CD14-positive monocyte (primary cell): ENCODE measurements around the gene DHRS2. TPM values are rescaled to one million over a fixed set of nuclear protein-coding genes. Genes with fewer than 3 reads are reported as not detected.
A peak's percentile ranks its signal among the peaks of the same experiment; 100 is the strongest.

Experiments used
- DNase-seq, 3 donors: peaks; one replicate each; pipeline ENCODE4 v3.0.0-alpha.2; 2011 to 2022
- H2AFZ ChIP-seq: 2 replicates; pipeline ENCODE4 v1.6.0; 2012; ENCODE audit warnings: mild to moderate bottlenecking, low read depth, low read length, inconsistent platforms; ENCODE audit not compliant: insufficient read depth, poor library complexity, severe bottlenecking
- H3K27ac ChIP-seq, 2 donors: 1 replicate in 1 of 2; 2 replicates in 1 of 2; pipeline ENCODE4 v1.5.1; 2012 to 2013; ENCODE audit warnings: low read length in 2 of 2, control low read depth in 1 of 2, inconsistent platforms in 1 of 2, low read depth in 1 of 2, mild to moderate bottlenecking in 1 of 2
- H3K27me3 ChIP-seq, 2 donors: one replicate each; pipeline versions ENCODE4 v1.6.0 to v1.6.1; 2011 to 2013; ENCODE audit warnings: low read length in 2 of 2; ENCODE audit not compliant: control insufficient read depth in 2 of 2, insufficient read depth in 2 of 2
- H3K36me3 ChIP-seq, 2 donors: replicated peaks in 1 of 2; 1 replicate in 1 of 2; 2 replicates in 1 of 2; pipeline versions ENCODE4 v1.5.1 to v1.6.1; 2012 to 2013; ENCODE audit warnings: low read length in 2 of 2, control low read depth in 1 of 2, inconsistent platforms in 1 of 2, mild to moderate bottlenecking in 1 of 2; ENCODE audit not compliant: insufficient read depth in 2 of 2, control insufficient read depth in 1 of 2
- H3K4me1 ChIP-seq, 2 donors: 1 replicate in 1 of 2; 2 replicates in 1 of 2; pipeline versions ENCODE4 v1.5.1 to v1.6.1; 2012 to 2013; ENCODE audit warnings: low read length in 2 of 2, control low read depth in 1 of 2, inconsistent platforms in 1 of 2, mild to moderate bottlenecking in 1 of 2, moderate library complexity in 1 of 2; ENCODE audit not compliant: insufficient read depth in 2 of 2, control insufficient read depth in 1 of 2
- H3K4me2 ChIP-seq: replicated peaks from 2 replicates; pipeline ENCODE3; 2012; ENCODE audit warnings: low read length, moderate library complexity, mild to moderate bottlenecking; ENCODE audit not compliant: poor library complexity, severe bottlenecking; ENCODE audit errors: extremely low read depth
- H3K4me3 ChIP-seq, 3 experiments: fragments of 200-600 bp in 1 of 3; sonication (generic) in 1 of 3; replicated peaks in 1 of 3; 1 replicate in 2 of 3; 2 replicates in 1 of 3; pipeline ENCODE4 v1.5.1; 2011 to 2013; ENCODE audit warnings: low read length in 3 of 3, mild to moderate bottlenecking in 3 of 3, control low read depth in 2 of 3, low read depth in 2 of 3, inconsistent platforms in 1 of 3, moderate library complexity in 1 of 3
- H3K79me2 ChIP-seq: 2 replicates; pipeline ENCODE4 v1.6.0; 2012; ENCODE audit warnings: mild to moderate bottlenecking, control low read depth, inconsistent platforms, low read length, moderate library complexity; ENCODE audit not compliant: insufficient read depth
- H3K9ac ChIP-seq: 2 replicates; pipeline ENCODE4 v1.6.0; 2017; ENCODE audit warnings: low read length, mild to moderate bottlenecking; ENCODE audit not compliant: insufficient read depth, poor library complexity, severe bottlenecking
- H3K9me3 ChIP-seq, 2 donors: replicated peaks in 1 of 2; 1 replicate in 1 of 2; 2 replicates in 1 of 2; pipeline versions ENCODE4 v1.5.1 to v1.6.1; 2012 to 2013; ENCODE audit warnings: low read length in 2 of 2, control low read depth in 1 of 2; ENCODE audit not compliant: control insufficient read depth in 1 of 2, insufficient read depth in 1 of 2
- H4K20me1 ChIP-seq: 2 replicates; pipeline ENCODE4 v1.6.0; 2012; ENCODE audit warnings: mild to moderate bottlenecking, low read length, control low read depth, moderate library complexity; ENCODE audit not compliant: insufficient read depth
- H3K27ac Mint-ChIP-seq, 7 donors: one replicate each; pipeline ENCODE4 v1.8.0; 2020; ENCODE audit warnings: mild to moderate bottlenecking in 7 of 7, mixed read lengths in 7 of 7, moderate library complexity in 6 of 7, inconsistent platforms in 2 of 7
- H3K27me3 Mint-ChIP-seq, 3 donors: one replicate each; pipeline ENCODE4 v1.8.0; 2021 to 2022; ENCODE audit warnings: low read depth in 3 of 3, mild to moderate bottlenecking in 3 of 3, mixed read lengths in 3 of 3, moderate library complexity in 3 of 3, inconsistent platforms in 1 of 3
- H3K36me3 Mint-ChIP-seq, 2 donors: one replicate each; pipeline ENCODE4 v1.8.0; 2020; ENCODE audit warnings: mixed read lengths in 2 of 2, inconsistent platforms in 1 of 2, mild to moderate bottlenecking in 1 of 2
- H3K4me1 Mint-ChIP-seq: one replicate; pipeline ENCODE4 v1.8.0; 2020; ENCODE audit warnings: mild to moderate bottlenecking, mixed read lengths
- H3K4me3 Mint-ChIP-seq, 2 donors: one replicate each; pipeline ENCODE4 v1.8.0; 2020; ENCODE audit warnings: mild to moderate bottlenecking in 2 of 2, mixed read lengths in 2 of 2, moderate library complexity in 1 of 2
- H3K9me3 Mint-ChIP-seq, 7 donors: one replicate each; pipeline ENCODE4 v1.8.0; 2020 to 2022; ENCODE audit warnings: mixed read lengths in 7 of 7, mild to moderate bottlenecking in 6 of 7, moderate library complexity in 6 of 7, inconsistent platforms in 2 of 7
- CTCF ChIP-seq: fragments of 200-600 bp; IDR thresholded peaks from one replicate; pipeline ENCODE4 v1.8.0; 2022; ENCODE audit warnings: antibody characterized with exemption, mild to moderate bottlenecking
- WGBS: methylation state at CpG from one replicate; pipeline ENCODE4 v1.1.5; 2013; ENCODE audit warnings: missing lambda C conversion rate; ENCODE audit not compliant: insufficient coverage; 5-methylcytosine and 5-hydroxymethylcytosine counted together
- intact Hi-C, 2 donors: fragments of 100-400 bp; cut with micrococcal nuclease; formaldehyde crosslinking; loops; one replicate each; pipeline versions ENCODE4 v1.15.0 to v1.15.1; 2023
- polyA plus RNA-seq, 3 donors: library from polyadenylated mRNA; depleted of rRNA in 1 of 3; unstranded in 2 of 3; stranded (reverse) in 1 of 3; fragments of 300-500 nt in 2 of 3; fragments of >200 nt in 1 of 3; fragmentation: Illumina TruSeq in 2 of 3; gene quantifications; 1 replicate in 2 of 3; 2 replicates in 1 of 3; pipeline ENCODE4 v1.2.3, GENCODE V29; 2012 to 2021

Gene DHRS2
- polyA plus RNA-seq, 3 donors = not detected

GRCh38 chr14:23641180-23641914 lies 5.2 kb downstream of the DHRS2 start:
- no peak for TF ChIP-seq CTCF
- H3K27ac ChIP-seq = no peak overlapping the region
- 100% methylated on average over 1 of the region's 4 CpGs for WGBS
- H3K9me3 ChIP-seq = no peaks in the 10 kb centered on the region
- intact Hi-C loops = no loop called here
- H4K20me1 ChIP-seq = no peaks in the 10 kb centered on the region
- no peaks in the 10 kb centered on the region for H3K79me2 ChIP-seq
- Mint-ChIP-seq H3K27ac (no peak overlapping the region), H3K4me1 (no peaks in the 10 kb centered on the region), H3K9me3 (peaks cover 0 to 7% (median 2%) of the 10 kb centered on the region in 7 donors), H3K36me3 (no peaks in the 10 kb centered on the region), H3K27me3 (peaks cover 0 to 2% (median 1%) of the 10 kb centered on the region in 3 donors), H3K4me3 (no peak overlapping the region)
- no peak overlapping the region for H3K4me3 ChIP-seq
- no peak overlapping the region for H3K4me2 ChIP-seq
- no peak overlapping the region for H2AFZ ChIP-seq
- no peak overlapping the region for H3K9ac ChIP-seq
- H3K27me3 ChIP-seq = no peaks in the 10 kb centered on the region
- H3K36me3 ChIP-seq = no peaks in the 10 kb centered on the region
- peaks cover 3 to 4% of the 10 kb centered on the region in 2 donors for H3K4me1 ChIP-seq
- no peak for DNase-seq

- TF ChIP-seq CTCF = no peak
- WGBS = 33% methylated on average over 3 of the region's 3 CpGs
- Histone ChIP-seq H3K79me2 (no peaks in the 10 kb centered on the region), H3K9ac (no peak overlapping the region), H3K4me2 (no peak overlapping the region), H3K36me3 (no peaks in the 10 kb centered on the region), H2AFZ (no peak overlapping the region), H4K20me1 (no peaks in the 10 kb centered on the region), H3K4me1 (peaks cover 3 to 4% of the 10 kb centered on the region in 2 donors), H3K27ac (no peak overlapping the region), H3K4me3 (no peak overlapping the region), H3K27me3 (no peaks in the 10 kb centered on the region), H3K9me3 (no peaks in the 10 kb centered on the region)
- intact Hi-C loops = no loop called here
- Mint-ChIP-seq H3K27me3 (peaks cover 0 to 2% (median 1%) of the 10 kb centered on the region in 3 donors), H3K4me3 (no peak overlapping the region), H3K27ac (no peak overlapping the region), H3K4me1 (no peaks in the 10 kb centered on the region), H3K36me3 (no peaks in the 10 kb centered on the region), H3K9me3 (no peaks in the 10 kb centered on the region)
- DNase-seq = peak; percentile 3 to 21 (median 6)
These were observed 5.9 kb downstream of the DHRS2 start for GRCh38 chr14:23641915-23642588.
